RWPE1 (cell line): ENCODE data around the gene MMD.

Source experiments
- CTCF ChIA-PET: fragments of 350-600 bp; sonication (Branson Sonifier 250); formaldehyde crosslinking; extraction: SDS; loops from one replicate; lab custom pipeline; 2021; lab: Yijun Ruan, JAX
- POLR2A ChIA-PET: fragments of 400-600 bp; formaldehyde crosslinking; extraction: SDS; loops from one replicate; lab custom pipeline; 2020; ENCODE audit warnings: antibody characterized with exemption; ENCODE audit not compliant: low non-redundant PET; lab: Yijun Ruan, JAX
- DNase-seq: peaks from one replicate; pipeline ENCODE4 v3.0.0; 2012; ENCODE audit warnings: low spot score
- H3K27ac ChIP-seq: fragments of 450-650 bp; 2 replicates; pipeline ENCODE4 v1.5.1; 2017
- CTCF ChIP-seq: fragments of 450-650 bp; conservative IDR thresholded peaks from 2 replicates; pipeline ENCODE4 v1.5.1; 2017; ENCODE audit warnings: low read depth, mild to moderate bottlenecking

The MMD gene

GRCh38 chr17:55416470-55417052 is 5.1 kb downstream of the MMD start:
- ChIA-PET CTCF (no interaction called here), POLR2A (no interaction called here)
- no peak for TF ChIP-seq CTCF
- no peak for DNase-seq
- no peak overlapping the region for H3K27ac ChIP-seq

- H3K27ac ChIP-seq: no peak overlapping the region
- TF ChIP-seq CTCF: no peak
- POLR2A ChIA-PET: no interaction called here
- DNase-seq: no peak
- CTCF ChIA-PET: interaction anchor here (0.5 to 0.6 kb wide), 2 partner anchors 29 to 633 kb away, joined by 3 to 4 read pairs; no protein-coding TSS in a partner anchor
Measured at GRCh38 chr17:55416000-55416399, 5.6 kb downstream of the MMD start.

- no peak overlapping the region for H3K27ac ChIP-seq
- ChIA-PET CTCF (interaction anchor here (0.6 kb wide), 1 partner anchor 58 kb away, joined by 6 read pairs; no protein-coding TSS in a partner anchor), POLR2A (no interaction called here)
- no peak for DNase-seq
- no peak for TF ChIP-seq CTCF
Measured at GRCh38 chr17:55414983-55415382, 6.7 kb downstream of the MMD start.

- CTCF ChIA-PET: no interaction called here
Measured at GRCh38 chr17:55413825-55414489, 7.7 kb downstream of the MMD start.

GRCh38 chr17:55411463-55411855 is 10.2 kb downstream of the MMD start:
- H3K27ac ChIP-seq: no peak overlapping the region

More at GRCh38 chr17:55413825-55414489, 7.7 kb downstream of the MMD start:
- DNase-seq: no peak
- TF ChIP-seq CTCF: no peak
- POLR2A ChIA-PET: no interaction called here
- H3K27ac ChIP-seq: no peak overlapping the region

More at GRCh38 chr17:55411463-55411855, 10.2 kb downstream of the MMD start:
- TF ChIP-seq CTCF: no peak
- ChIA-PET POLR2A (no interaction called here), CTCF (interaction anchor here (0.7 kb wide), 1 partner anchor 323 kb away, joined by 5 read pairs; no protein-coding TSS in a partner anchor)
- no peak for DNase-seq
